PC-3 (cell line): ENCODE data around the gene KMT2C. TPM values are rescaled to one million over a fixed set of nuclear protein-coding genes. Genes with fewer than 3 reads are reported as not detected.

Experiments
- ATAC-seq: fragments of 200-7000 bp; cut with Tn5 transposase; 2 replicates; pipeline ENCODE4 v1.9.1; 2020; ENCODE audit warnings: mild to moderate bottlenecking, moderate library complexity
- BruUV-seq: library from RNA; stranded (reverse); fragments of 400-500 nt; replicated peaks from 2 replicates; lab custom pipeline; 2021; lab: Mats Ljungman, UMichigan
- CTCF ChIA-PET: fragments of 300-600 bp; sonication (Branson Sonifier 250); formaldehyde crosslinking; loops from one replicate; lab custom pipeline; 2022; ENCODE audit warnings: antibody characterized with exemption; lab: Charles Lee
- POLR2A ChIA-PET: fragments of 300-600 bp; sonication (Branson Sonifier 250); formaldehyde crosslinking; loops from one replicate; lab custom pipeline; 2022; ENCODE audit warnings: antibody characterized with exemption; ENCODE audit not compliant: unreplicated experiment; lab: Charles Lee
- DNase-seq: peaks from one replicate; pipeline ENCODE4 v3.0.0-alpha.2; 2015
- H2AFZ ChIP-seq: fragments of 300-600 bp; sonication (generic); 2 replicates; pipeline ENCODE4 v1.6.0; 2016; ENCODE audit warnings: antibody characterized with exemption, low read length
- H3F3A ChIP-seq: fragments of 300-600 bp; sonication (generic); one replicate; pipeline ENCODE4 v1.6.0; 2017; ENCODE audit warnings: antibody characterized with exemption, low read length, control low read depth, mild to moderate bottlenecking; ENCODE audit not compliant: unreplicated experiment
- H3K27ac ChIP-seq: fragments of 300-600 bp; sonication (generic); 2 replicates; pipeline ENCODE4 v1.5.1; 2016; ENCODE audit warnings: mild to moderate bottlenecking, low read length
- H3K27me3 ChIP-seq: fragments of 300-600 bp; sonication (generic); 2 replicates; pipeline ENCODE4 v1.6.1; 2016; ENCODE audit warnings: low read length, mixed read lengths
- H3K36me3 ChIP-seq: fragments of 300-600 bp; sonication (generic); 2 replicates; pipeline ENCODE4 v1.6.1; 2016; ENCODE audit warnings: low read depth, mixed run types, low read length, mixed read lengths
- H3K4me1 ChIP-seq: fragments of 300-600 bp; sonication (generic); 2 replicates; pipeline ENCODE4 v1.5.1; 2016; ENCODE audit warnings: low read length; ENCODE audit not compliant: insufficient read depth
- H3K4me2 ChIP-seq: fragments of 300-600 bp; sonication (generic); 2 replicates; pipeline ENCODE4 v1.6.0; 2016; ENCODE audit warnings: low read length
- H3K4me3 ChIP-seq: fragments of 300-600 bp; sonication (generic); 2 replicates; pipeline ENCODE4 v1.5.1; 2016; ENCODE audit warnings: mild to moderate bottlenecking, low read length, mixed read lengths
- H3K79me2 ChIP-seq: fragments of 300-600 bp; sonication (generic); 2 replicates; pipeline ENCODE4 v1.6.1; 2017; ENCODE audit warnings: low read length, mixed read lengths
- H3K9ac ChIP-seq: fragments of 300-600 bp; sonication (generic); 2 replicates; pipeline ENCODE4 v1.6.0; 2016; ENCODE audit warnings: mild to moderate bottlenecking, low read length
- H3K9me2 ChIP-seq: fragments of 300-600 bp; sonication (generic); replicated peaks from 2 replicates; pipeline ENCODE4 v1.6.1; 2016; ENCODE audit warnings: mixed run types, low read length, mixed read lengths
- H3K9me3 ChIP-seq: fragments of 300-600 bp; sonication (generic); 2 replicates; pipeline ENCODE4 v1.6.1; 2016; ENCODE audit warnings: low read length, mixed read lengths
- H4K20me1 ChIP-seq: fragments of 300-600 bp; sonication (generic); 2 replicates; pipeline ENCODE4 v1.6.1; 2016; ENCODE audit warnings: low read length, mixed read lengths
- CTCF ChIP-seq: fragments of 300-600 bp; sonication (generic); conservative IDR thresholded peaks from 2 replicates; pipeline ENCODE4 v1.5.1; 2017; ENCODE audit warnings: antibody characterized with exemption, low read depth, mild to moderate bottlenecking, low read length
- EZH2 ChIP-seq: fragments of 300-600 bp; sonication (generic); IDR thresholded peaks from one replicate; pipeline ENCODE4 v1.6.1; 2017; ENCODE audit warnings: antibody characterized with exemption, mild to moderate bottlenecking, low read length; ENCODE audit not compliant: unreplicated experiment
- EZH2phosphoT487 ChIP-seq: fragments of 300-600 bp; sonication (generic); IDR thresholded peaks from 2 replicates; pipeline ENCODE4 v1.6.1; 2018; ENCODE audit warnings: mild to moderate bottlenecking, antibody characterized with exemption, low read length, borderline replicate concordance
- intact Hi-C: fragments of 100-400 bp; cut with micrococcal nuclease; formaldehyde crosslinking; loops from 2 replicates; pipeline ENCODE4 v1.9.0; 2023
- total RNA-seq: library from RNA; depleted of rRNA; stranded (reverse); fragments of >200 nt; gene quantifications from 2 replicates; pipeline ENCODE4 v1.2.3, GENCODE V29; 2014

The KMT2C gene
- total RNA-seq, 1 experiment from 2014 or later = 15.3 TPM

GRCh38 chr7:152344253-152344652 is 91.5 kb downstream of the KMT2C start:
- Histone ChIP-seq H4K20me1 (peaks cover 4% of the 10 kb centered on the region; the same call in 1 of the 2 replicates), H3K4me1 (no peaks in the 10 kb centered on the region; the same call in 1 of the 2 replicates), H3K9me3 (no peaks in the 10 kb centered on the region), H3K36me3 (no peaks in the 10 kb centered on the region), H3K4me2 (no peak overlapping the region), H3K27me3 (no peaks in the 10 kb centered on the region), H3K9ac (no peak overlapping the region), H3K27ac (no peak overlapping the region), H3F3A (no peaks in the 10 kb centered on the region), H3K79me2 (peaks cover 18% of the 10 kb centered on the region), H2AFZ (no peak overlapping the region), H3K4me3 (no peak overlapping the region), H3K9me2 (no peaks in the 10 kb centered on the region)
- BruUV-seq = no TSS peak
- ATAC-seq (no peak), DNase-seq (no peak)
- TF ChIP-seq EZH2phosphoT487 = no peak
- no peak for TF ChIP-seq EZH2
- no peak for TF ChIP-seq CTCF
- intact Hi-C loops = no loop called here
- ChIA-PET CTCF (no interaction called here), POLR2A (no interaction called here)

- peaks cover 21% of the 10 kb centered on the region for H3K79me2 ChIP-seq
These were observed 93.0 kb downstream of the KMT2C start for GRCh38 chr7:152342796-152343195.

More at GRCh38 chr7:152342796-152343195, 93.0 kb downstream of the KMT2C start:
- ChIA-PET POLR2A (no interaction called here), CTCF (no interaction called here)
- no peaks in the 10 kb centered on the region; the same call in 1 of the 2 replicates for H3K4me1 ChIP-seq
- peaks cover 4% of the 10 kb centered on the region; the same call in 1 of the 2 replicates for H4K20me1 ChIP-seq
- H3K9me2 ChIP-seq = no peaks in the 10 kb centered on the region
- H3K9ac ChIP-seq = no peak overlapping the region
- BruUV-seq = no TSS peak
- no peak overlapping the region for H3K27ac ChIP-seq
- no peak overlapping the region for H2AFZ ChIP-seq
- no peak for DNase-seq
- no peak for ATAC-seq
- no peaks in the 10 kb centered on the region for H3K27me3 ChIP-seq
- H3K4me2 ChIP-seq = no peak overlapping the region
- H3F3A ChIP-seq = no peaks in the 10 kb centered on the region
- intact Hi-C loops = no loop called here
- no peak overlapping the region for H3K4me3 ChIP-seq
- TF ChIP-seq EZH2phosphoT487 (no peak), EZH2 (no peak), CTCF (no peak)
- no peaks in the 10 kb centered on the region for H3K36me3 ChIP-seq
- no peaks in the 10 kb centered on the region for H3K9me3 ChIP-seq
